Endothelial cell of hepatic sinusoid (primary cell): ENCODE results near the gene DHX36.

ENCODE experiments used
- in situ Hi-C: cut with HindIII; loops from 2 replicates; pipeline ENCODE4 v1.10.0; 2017; ENCODE audit warnings: low sequenced_read_pairs

The DHX36 gene

GRCh38 chr3:154224866-154225265, 99.4 kb downstream of the DHX36 start:
- in situ Hi-C loops, result no loop called here

GRCh38 chr3:154224366-154224765, 99.9 kb downstream of the DHX36 start:
- in situ Hi-C loops, result no loop called here

- in situ Hi-C loops, result no loop called here
Measured at GRCh38 chr3:154223519-154223918, 100.8 kb downstream of the DHX36 start.
